Measurements from ENCODE around the gene SGSM2.

The SGSM2 gene

GRCh38 chr17:2336215-2336851 is 968 bp upstream of the SGSM2 start, which contains the start of gene TSR1:
Gene TSR1 (minus strand): TSS chr17:2336457. CDS start chr17:2336427, 30 bp downstream.
- peak; percentile 23 for TF ChIP-seq CTCF (IDR thresholded peaks at IDR 0.05; ENCODE audit: insufficient read depth, low read depth, low read length, missing control alignments)
- peak; percentile 93 for DNase-seq (ENCODE audit: low read depth)
- H3K4me3 ChIP-seq (ENCODE audit: low read length): peak within 1 kb of the TSS; percentile 99

DNA sequence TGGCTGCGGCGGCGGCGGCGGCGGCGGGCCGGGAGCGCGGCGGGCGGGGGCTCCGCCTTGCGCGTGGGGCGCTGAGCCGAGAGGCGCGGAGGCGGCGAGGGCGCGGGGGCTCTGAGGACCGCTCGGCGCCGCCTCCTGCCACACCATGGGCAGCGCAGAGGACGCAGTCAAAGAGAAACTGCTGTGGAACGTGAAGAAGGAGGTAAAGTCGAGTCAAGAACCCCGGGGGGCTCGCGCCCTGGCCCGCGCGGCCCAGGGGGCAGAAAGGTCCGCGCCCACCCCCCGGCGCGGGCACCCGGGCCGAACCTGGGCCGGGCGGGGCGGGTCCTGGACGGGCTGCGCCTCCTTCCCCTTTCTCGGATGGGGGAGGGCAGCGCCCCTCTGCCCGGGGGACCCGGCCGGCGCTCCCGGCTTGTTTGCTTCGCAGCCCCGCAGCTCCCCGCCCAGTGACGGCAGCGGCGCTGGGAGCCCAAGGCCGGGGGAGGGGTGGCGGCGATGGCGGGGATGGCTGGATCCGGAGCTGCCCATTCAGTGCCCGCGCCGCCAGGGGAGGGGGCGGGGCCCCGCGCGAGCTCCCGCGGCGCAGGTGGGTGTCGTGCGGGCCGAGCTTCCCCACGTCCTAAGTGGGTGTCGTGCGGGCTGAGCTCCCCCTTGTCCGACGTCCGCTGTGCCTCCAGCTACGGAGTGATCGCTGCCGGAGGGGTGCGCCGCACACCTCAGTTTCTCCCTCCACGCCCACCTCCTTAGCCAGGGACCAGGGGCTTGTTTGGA is 428 bp downstream of the SGSM2 start:
- H3K4me3 ChIP-seq (ENCODE audit: low read length): peak overlapping the region; percentile 99
- no peak for TF ChIP-seq CTCF (IDR thresholded peaks at IDR 0.05; ENCODE audit: insufficient read depth, low read depth, low read length, missing control alignments)
- DNase-seq (ENCODE audit: low read depth): peak; percentile 65

- peak overlapping the region; percentile 99 for H3K4me3 ChIP-seq (ENCODE audit: low read length)
- TF ChIP-seq CTCF (IDR thresholded peaks at IDR 0.05; ENCODE audit: insufficient read depth, low read depth, low read length, missing control alignments): no peak
- no peak for DNase-seq (ENCODE audit: low read depth)
Observed at GRCh38 chr17:2338315-2338657, 985 bp downstream of the SGSM2 start.

DNA sequence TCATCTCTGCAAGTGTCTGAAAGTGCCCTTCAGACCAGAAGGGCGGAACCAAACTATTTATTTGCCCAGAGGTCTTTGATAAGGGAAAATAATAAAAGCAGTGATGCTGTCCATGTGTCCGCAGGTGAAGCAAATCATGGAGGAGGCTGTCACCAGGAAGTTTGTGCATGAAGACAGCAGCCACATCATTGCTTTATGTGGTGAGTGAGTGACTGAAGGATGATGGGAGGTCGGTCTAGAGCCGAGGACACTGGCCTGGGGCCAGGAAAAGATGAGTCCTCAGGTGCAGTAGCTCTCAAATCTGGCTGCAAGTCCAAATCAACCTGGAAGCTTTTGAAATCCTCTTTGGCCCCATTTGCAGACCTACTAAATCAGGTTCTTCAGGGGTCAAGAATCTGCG is 6.1 kb downstream of the SGSM2 start:
- no peak for TF ChIP-seq CTCF (IDR thresholded peaks at IDR 0.05; ENCODE audit: insufficient read depth, low read depth, low read length, missing control alignments)
- peak; percentile 41 for DNase-seq (ENCODE audit: low read depth)
- no peak overlapping the region for H3K4me3 ChIP-seq (ENCODE audit: low read length)

- DNase-seq (ENCODE audit: low read depth): no peak
- no peak for TF ChIP-seq CTCF (IDR thresholded peaks at IDR 0.05; ENCODE audit: insufficient read depth, low read depth, low read length, missing control alignments)
- no peak overlapping the region for H3K4me3 ChIP-seq (ENCODE audit: low read length)
Observed at GRCh38 chr17:2344528-2344927, 7.2 kb downstream of the SGSM2 start.

DNA sequence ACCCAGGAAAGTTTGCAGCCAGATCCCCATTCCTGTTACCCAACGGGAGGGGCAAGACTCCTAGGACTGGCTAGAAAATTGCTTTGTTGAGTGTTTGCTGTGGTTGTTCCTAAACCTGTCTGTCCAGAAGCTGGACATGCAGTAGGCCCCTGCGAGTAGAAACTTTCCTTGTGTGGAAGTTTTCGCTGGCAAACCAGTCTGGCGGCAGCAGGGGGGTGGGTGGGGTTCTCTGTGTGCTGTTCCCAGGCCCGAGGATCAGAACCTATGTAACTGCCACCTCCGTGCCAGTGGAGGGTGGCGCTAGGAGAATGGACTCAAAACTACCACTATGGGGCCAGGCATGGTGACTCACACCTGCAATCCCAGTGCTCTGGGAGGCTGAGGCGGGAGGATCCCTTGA is 9.2 kb downstream of the SGSM2 start:
- TF ChIP-seq CTCF (IDR thresholded peaks at IDR 0.05; ENCODE audit: insufficient read depth, low read depth, low read length, missing control alignments): no peak
- no peak overlapping the region for H3K4me3 ChIP-seq (ENCODE audit: low read length)
- peak; percentile 82 for DNase-seq (ENCODE audit: low read depth)

Data from epithelial cell of esophagus (primary cell).